HepG2 (cell line): ENCODE data around the gene SLX9. TPM values are rescaled to one million over a fixed set of nuclear protein-coding genes. Genes with fewer than 3 reads are reported as not detected.

Experiments
- ATAC-seq: fragments of 200-7000 bp; cut with Tn5 transposase; 3 replicates; pipeline ENCODE4 v1.9.1; 2020; ENCODE audit warnings: mild to moderate bottlenecking, moderate library complexity
- BruUV-seq: library from RNA; stranded (reverse); fragments of 400-500 nt; replicated peaks from 2 replicates; lab custom pipeline; 2021; lab: Mats Ljungman, UMichigan
- CTCF ChIA-PET: fragments of 300-600 bp; formaldehyde crosslinking; extraction: SDS; loops from one replicate; lab custom pipeline; 2021; ENCODE audit warnings: low total read pairs, inconsistent platforms, low intra/inter-chr PET ratio; lab: Yijun Ruan, JAX
- POLR2A ChIA-PET: fragments of 350-600 bp; sonication (Branson Sonifier 250); formaldehyde crosslinking; loops from one replicate; lab custom pipeline; 2020; ENCODE audit warnings: antibody characterized with exemption, inconsistent platforms; lab: Yijun Ruan, JAX
- DNase-seq: peaks from one replicate; pipeline ENCODE4 v3.0.0-alpha.2; 2015; ENCODE audit warnings: low spot score
- FAIRE-seq: peaks from 3 replicates; lab custom pipeline; 2011; peaks lifted over from hg19 to GRCh38; lab: Jason Lieb, UNC
- H2AFZ ChIP-seq: one replicate; pipeline ENCODE4 v1.6.1; 2011; ENCODE audit warnings: low read length, inconsistent platforms
- H3K27ac ChIP-seq: fragments of 300-600 bp; 3 replicates; pipeline ENCODE4 v1.8.0; 2011; ENCODE audit warnings: mixed run types, mild to moderate bottlenecking, mixed read lengths, low read length, inconsistent platforms; ENCODE audit not compliant: insufficient read depth; ENCODE audit errors: extremely low read length
- H3K27me3 ChIP-seq, 2 experiments: fragments of 200-600 bp in 1 of 2; 2 replicates in 1 of 2; 3 replicates in 1 of 2; pipeline versions ENCODE4 v1.6.0 to v1.8.0; 2011; ENCODE audit warnings: low read length in 2 of 2, mild to moderate bottlenecking in 2 of 2, moderate library complexity in 2 of 2, inconsistent platforms in 1 of 2; ENCODE audit not compliant: insufficient read depth in 2 of 2, control insufficient read depth in 1 of 2
- H3K36me3 ChIP-seq, 2 experiments: fragments of 200-600 bp in 1 of 2; replicated peaks in 1 of 2; 2 replicates in 1 of 2; 3 replicates in 1 of 2; pipeline versions ENCODE4 v1.5.1 to v1.8.0; 2011; ENCODE audit warnings: low read length in 2 of 2, inconsistent platforms in 1 of 2; ENCODE audit not compliant: insufficient read depth in 2 of 2, control insufficient read depth in 1 of 2
- H3K4me1 ChIP-seq: 2 replicates; pipeline ENCODE4 v1.5.1; 2012; ENCODE audit warnings: low read length, inconsistent platforms; ENCODE audit not compliant: insufficient read depth
- H3K4me2 ChIP-seq: 2 replicates; pipeline ENCODE4 v1.6.0; 2011; ENCODE audit warnings: low read depth, low read length, inconsistent platforms
- H3K4me3 ChIP-seq, 3 experiments: fragments of 200-600 bp in 1 of 3; sonication (generic), shearing (Covaris generic) in 1 of 3; replicated peaks in 1 of 3; 2 replicates each; pipeline ENCODE4 v1.5.1; 2011 to 2016; ENCODE audit warnings: low read length in 3 of 3, inconsistent platforms in 2 of 3, low read depth in 2 of 3, mild to moderate bottlenecking in 2 of 3, control low read depth in 1 of 3, mixed read lengths in 1 of 3; ENCODE audit not compliant: insufficient read depth in 1 of 3
- H3K79me2 ChIP-seq: one replicate; pipeline ENCODE4 v1.6.1; 2011; ENCODE audit warnings: low read length, inconsistent platforms; ENCODE audit not compliant: insufficient read depth
- H3K9ac ChIP-seq: 2 replicates; pipeline ENCODE4 v1.6.0; 2011; ENCODE audit warnings: mild to moderate bottlenecking, low read depth, low read length, inconsistent platforms; ENCODE audit not compliant: insufficient read depth
- H3K9me3 ChIP-seq: 2 replicates; pipeline ENCODE4 v1.5.1; 2012; ENCODE audit warnings: mild to moderate bottlenecking, low read length
- H4K20me1 ChIP-seq: 2 replicates; pipeline ENCODE4 v1.6.0; 2011; ENCODE audit warnings: inconsistent platforms, mild to moderate bottlenecking, low read length, moderate library complexity; ENCODE audit not compliant: insufficient read depth
- CCAR2 ChIP-seq: fragments of 200-400 bp; formaldehyde crosslinking; optimal IDR thresholded peaks from 2 replicates; pipeline ENCODE3; 2018; ENCODE audit warnings: low read depth, mild to moderate bottlenecking, low read length, moderate library complexity
- ERF ChIP-seq: IDR thresholded peaks from 2 replicates; pipeline ENCODE4 v1.6.1; 2018; ENCODE audit warnings: missing biosample characterization, missing genetic modification reagents
- FOXA3 ChIP-seq: IDR thresholded peaks from 2 replicates; pipeline ENCODE4 v1.6.1; 2016; ENCODE audit warnings: missing genetic modification reagents, missing compliant biosample characterization
- HES4 ChIP-seq: sonication (generic); formaldehyde crosslinking; IDR thresholded peaks from 2 replicates; pipeline ENCODE4 v1.9.0; 2021; ENCODE audit warnings: mild to moderate bottlenecking, missing genetic modification reagents, borderline replicate concordance
- HNRNPK ChIP-seq: fragments of 200-400 bp; formaldehyde crosslinking; IDR thresholded peaks from 2 replicates; pipeline ENCODE4 v1.6.1; 2018; ENCODE audit warnings: low read length, low read depth, moderate library complexity, mild to moderate bottlenecking; ENCODE audit not compliant: poor library complexity, severe bottlenecking
- MIXL1 ChIP-seq: IDR thresholded peaks from 2 replicates; pipeline ENCODE4 v1.6.1; 2016
- MTERF4 ChIP-seq: sonication (generic); formaldehyde crosslinking; IDR thresholded peaks from 2 replicates; pipeline ENCODE4 v1.8.0; 2023; ENCODE audit warnings: mild to moderate bottlenecking, missing genetic modification reagents
- NRL ChIP-seq: sonication (generic); formaldehyde crosslinking; IDR thresholded peaks from 2 replicates; pipeline ENCODE4 v1.5.0; 2020; ENCODE audit warnings: missing genetic modification reagents, mild to moderate bottlenecking, moderate library complexity, borderline replicate concordance
- ZBTB33 ChIP-seq: sonication (generic); formaldehyde crosslinking; IDR thresholded peaks from 2 replicates; pipeline ENCODE4 v1.4.0; 2020; ENCODE audit warnings: missing genetic modification reagents
- ZNF180 ChIP-seq: sonication (generic); formaldehyde crosslinking; IDR thresholded peaks from 2 replicates; pipeline ENCODE4 v1.4.0; 2020; ENCODE audit warnings: low read depth, missing genetic modification reagents, borderline replicate concordance
- ZNF496 ChIP-seq: sonication (generic); formaldehyde crosslinking; IDR thresholded peaks from 2 replicates; pipeline ENCODE4 v1.8.1; 2023; ENCODE audit warnings: mild to moderate bottlenecking, moderate library complexity, missing genetic modification reagents; ENCODE audit not compliant: insufficient replicate concordance
- ZNF639 ChIP-seq: conservative IDR thresholded peaks from 2 replicates; pipeline ENCODE4 v1.6.1; 2018; ENCODE audit warnings: missing genetic modification reagents
- ZNF747 ChIP-seq: sonication (generic); formaldehyde crosslinking; IDR thresholded peaks from 2 replicates; pipeline ENCODE4 v1.8.1; 2023; ENCODE audit warnings: missing genetic modification reagents, mild to moderate bottlenecking, borderline replicate concordance
- ZNF788 ChIP-seq: sonication (generic); formaldehyde crosslinking; IDR thresholded peaks from 2 replicates; pipeline ENCODE4 v1.5.0; 2020; ENCODE audit warnings: mild to moderate bottlenecking, missing genetic modification reagents, borderline replicate concordance
- ZSCAN31 ChIP-seq: sonication (generic); formaldehyde crosslinking; IDR thresholded peaks from 2 replicates; pipeline ENCODE4 v1.5.0; 2020; ENCODE audit warnings: low read depth, mild to moderate bottlenecking, missing genetic modification reagents
- whole genome bisulfite sequencing: methylation state at CpG from one replicate; pipeline ENCODE4 v1.1.6; 2017; ENCODE audit warnings: low lambda C conversion rate; 5-methylcytosine and 5-hydroxymethylcytosine counted together
- in situ Hi-C: cut with HindIII; loops from 2 replicates; pipeline ENCODE4 v1.10.0; 2017; ENCODE audit warnings: low pct_unique_long_range_greater_than_20kb; ENCODE audit not compliant: extremely low pct_ligation_motif_present
- intact Hi-C: fragments of 100-400 bp; cut with micrococcal nuclease; formaldehyde crosslinking; loops from one replicate; pipeline ENCODE4 v1.10.0; 2022; ENCODE audit not compliant: unreplicated experiment
- polyA plus RNA-seq, 8 experiments: library from polyadenylated mRNA; depleted of rRNA in 3 of 8; stranded (reverse) in 7 of 8; unstranded in 1 of 8; fragments of >200 nt; fragmentation: Illumina TruSeq in 4 of 8; extraction: Trizol in 4 of 8; gene quantifications; 2 replicates each; pipeline versions ENCODE4 v1.2.1 to v1.2.3, GENCODE V29; 2011 to 2016; ENCODE audit warnings: low read depth in 4 of 8, missing spikeins in 1 of 8, mixed read lengths in 1 of 8; ENCODE audit not compliant: insufficient read depth in 1 of 8
- total RNA-seq, 5 experiments: library from RNA; depleted of rRNA; stranded (reverse); fragments of >200 nt; fragmentation: Illumina TruSeq; extraction: Trizol; gene quantifications; 2 replicates each; pipeline ENCODE4 v1.2.3, GENCODE V29; 2016; ENCODE audit warnings: low read depth in 1 of 5
- TF ChIP-seq, protein P1 (sequence below): sonication (generic); formaldehyde crosslinking; IDR thresholded peaks from 2 replicates; pipeline ENCODE4 v1.8.1; 2023; ENCODE audit warnings: mild to moderate bottlenecking, missing genetic modification reagents

SLX9 gene
- total and polyA plus RNA-seq, 2 of the 13 experiments (the other 11 are each of a cell fraction or from before 2014, with no cell fraction given), result 21.0 to 47.1 TPM

- in situ Hi-C loops (loop anchor here (5.0 kb wide), 1 partner anchor 73 kb away; no protein-coding TSS in a partner anchor), intact Hi-C loops (no loop called here)
- Histone ChIP-seq H2AFZ (no peak overlapping the region), H3K4me3 (no peak overlapping the region), H3K79me2 (no peaks in the 10 kb centered on the region), H4K20me1 (no peaks in the 10 kb centered on the region), H3K27me3 (peaks cover 4 to 31% of the 10 kb centered on the region in 2 experiments; a peak in 4 of 5 replicates), H3K27ac (no peak overlapping the region), H3K36me3 (no peaks in the 10 kb centered on the region), H3K4me2 (no peak overlapping the region), H3K9ac (no peak overlapping the region), H3K4me1 (peaks cover 54% of the 10 kb centered on the region), H3K9me3 (no peaks in the 10 kb centered on the region)
- no TSS peak for BruUV-seq
- 56% methylated on average over 35 of the region's 40 CpGs for WGBS
- ChIA-PET POLR2A (interaction anchor here (0.8 to 1.8 kb wide), 2 partner anchors 10 to 18 kb away, joined by 3 to 4 read pairs; no protein-coding TSS in a partner anchor), CTCF (no interaction called here)
- no peak for FAIRE-seq
- ATAC-seq, result no peak
- no peak for DNase-seq
- TF ChIP-seq CCAR2, result no peak
- no peak for TF ChIP-seq ZNF496 (CRISPR knock-in tag)
- no peak for TF ChIP-seq ZNF180 (CRISPR knock-in tag)
- no peak for TF ChIP-seq MIXL1 (CRISPR knock-in tag)
- no peak for TF ChIP-seq ERF (CRISPR knock-in tag)
- TF ChIP-seq ZBTB33 (CRISPR knock-in tag), result peak; percentile 86
- no peak for TF ChIP-seq ZNF788 (CRISPR knock-in tag)
- TF ChIP-seq FOXA3 (CRISPR knock-in tag), result no peak
- TF ChIP-seq, protein P1, sequence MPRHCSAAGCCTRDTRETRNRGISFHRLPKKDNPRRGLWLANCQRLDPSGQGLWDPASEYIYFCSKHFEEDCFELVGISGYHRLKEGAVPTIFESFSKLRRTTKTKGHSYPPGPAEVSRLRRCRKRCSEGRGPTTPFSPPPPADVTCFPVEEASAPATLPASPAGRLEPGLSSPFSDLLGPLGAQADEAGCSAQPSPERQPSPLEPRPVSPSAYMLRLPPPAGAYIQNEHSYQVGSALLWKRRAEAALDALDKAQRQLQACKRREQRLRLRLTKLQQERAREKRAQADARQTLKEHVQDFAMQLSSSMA (CRISPR knock-in tag), result no peak
- no peak for TF ChIP-seq ZNF747 (CRISPR knock-in tag)
- TF ChIP-seq HNRNPK, result no peak
- no peak for TF ChIP-seq ZNF639
- TF ChIP-seq NRL (CRISPR knock-in tag), result no peak
- no peak for TF ChIP-seq HES4
- no peak for TF ChIP-seq MTERF4 (CRISPR knock-in tag)
- TF ChIP-seq ZSCAN31 (CRISPR knock-in tag), result no peak
Observed at GRCh38 chr21:45004481-45005247, 64.8 kb downstream of the SLX9 start.
